ENCODE measurements around the gene RHOXF1. TPM values are rescaled to one million over a fixed set of nuclear protein-coding genes. Genes with fewer than 3 reads are reported as not detected.
"Not testable (repeated sequence)": the region's sequence is repeated elsewhere in the genome, so short reads cannot be mapped to it uniquely, and the experiment has no call there.

RHOXF1 gene
- total RNA-seq, 4 donors from 2014 or later: 1.3 to 10.8 TPM; not detected in 2

- no peaks in the 10 kb centered on the region for H3K4me1 ChIP-seq
- H3K9me3 ChIP-seq: no peaks in the 10 kb centered on the region
- in situ Hi-C loops (cut with MboI; ENCODE audit: low pct_ligation_motif_present in 1 of 4, low pct_unique_long_range_greater_than_20kb in 1 of 4, low sequenced_read_pairs in 3 of 4): no loop called here
- no peaks in the 10 kb centered on the region for H3K36me3 ChIP-seq
- no peaks in the 10 kb centered on the region for H3K27me3 ChIP-seq
- no peak for DNase-seq
- H3K4me3 ChIP-seq: no peak overlapping the region
- intact Hi-C loops (cut with DNase I; ENCODE audit: low total_unique reads): no loop called here
- TF ChIP-seq CTCF (IDR thresholded peaks at IDR 0.05) (no peak), POLR2A (IDR thresholded peaks at IDR 0.05) (no peak), POLR2AphosphoS5 (IDR thresholded peaks at IDR 0.05) (no peak), EP300 (IDR thresholded peaks at IDR 0.05; ENCODE audit: low read depth) (no peak)
- no peak overlapping the region for H3K27ac ChIP-seq
These were observed 4.1 kb downstream of the RHOXF1 start for GRCh38 chrX:120111611-120112010.

- no peaks in the 10 kb centered on the region for H3K27me3 ChIP-seq
- H3K9me3 ChIP-seq: no peaks in the 10 kb centered on the region
- 90 to 91% methylated on average over 1 of the region's 1 CpG for WGBS, 2 donors (ENCODE audit: low coverage in 1 of 2)
- H3K27ac ChIP-seq: no peak overlapping the region
- TF ChIP-seq EP300 (IDR thresholded peaks at IDR 0.05; ENCODE audit: low read depth) (no peak), CTCF (IDR thresholded peaks at IDR 0.05) (no peak), POLR2A (IDR thresholded peaks at IDR 0.05) (no peak), POLR2AphosphoS5 (IDR thresholded peaks at IDR 0.05) (no peak)
- DNase-seq: no peak
- no peak overlapping the region for H3K4me3 ChIP-seq
- in situ Hi-C loops (cut with MboI; ENCODE audit: low pct_ligation_motif_present in 1 of 4, low pct_unique_long_range_greater_than_20kb in 1 of 4, low sequenced_read_pairs in 3 of 4) (no loop called here), intact Hi-C loops (cut with DNase I; ENCODE audit: low total_unique reads) (no loop called here)
- H3K4me1 ChIP-seq: no peaks in the 10 kb centered on the region
- H3K36me3 ChIP-seq: no peaks in the 10 kb centered on the region
These were observed 6.3 kb downstream of the RHOXF1 start for GRCh38 chrX:120109378-120109777.

GRCh38 chrX:120104707-120105106 is 11.0 kb downstream of the RHOXF1 start:
- H3K9me3 ChIP-seq; H3K27ac ChIP-seq; H3K36me3 ChIP-seq; H3K27me3 ChIP-seq; H3K4me1 ChIP-seq; DNase-seq; H3K4me3 ChIP-seq; in situ Hi-C loops (cut with MboI; ENCODE audit: low pct_ligation_motif_present in 1 of 4, low pct_unique_long_range_greater_than_20kb in 1 of 4, low sequenced_read_pairs in 3 of 4); intact Hi-C loops (cut with DNase I; ENCODE audit: low total_unique reads): not testable (repeated sequence)
- 92 to 100% methylated on average over 1 to 2 of the region's 2 CpGs for WGBS, 2 donors (ENCODE audit: low coverage in 1 of 2)

DNA sequence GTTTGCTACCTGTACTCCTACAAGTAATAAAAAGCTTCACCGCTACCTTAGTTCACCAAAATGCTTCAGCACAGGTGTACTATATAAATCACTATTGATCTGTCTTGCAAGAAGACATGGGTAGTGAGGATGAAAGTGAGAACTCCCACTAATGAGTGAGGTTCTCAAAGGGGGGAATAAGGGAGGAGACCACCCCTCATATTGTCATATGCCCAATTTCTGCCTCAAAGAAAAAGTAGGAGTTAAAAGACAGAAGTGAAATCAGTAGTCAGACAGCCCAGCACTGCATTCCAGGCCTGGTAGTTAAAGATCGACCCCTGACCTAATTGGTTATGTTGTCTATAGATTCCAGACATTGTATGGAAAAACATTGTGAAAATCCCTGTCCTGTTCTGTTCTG is 14.7 kb downstream of the RHOXF1 start:
- intact Hi-C loops (cut with DNase I; ENCODE audit: low total_unique reads); H3K27me3 ChIP-seq; DNase-seq; H3K4me1 ChIP-seq; H3K27ac ChIP-seq; in situ Hi-C loops (cut with MboI; ENCODE audit: low pct_ligation_motif_present in 1 of 4, low pct_unique_long_range_greater_than_20kb in 1 of 4, low sequenced_read_pairs in 3 of 4); H3K36me3 ChIP-seq; H3K4me3 ChIP-seq; H3K9me3 ChIP-seq: not testable (repeated sequence)
- 70 to 100% methylated on average over 1 to 2 of the region's 2 CpGs for WGBS, 2 donors (ENCODE audit: low coverage in 1 of 2)

DNA sequence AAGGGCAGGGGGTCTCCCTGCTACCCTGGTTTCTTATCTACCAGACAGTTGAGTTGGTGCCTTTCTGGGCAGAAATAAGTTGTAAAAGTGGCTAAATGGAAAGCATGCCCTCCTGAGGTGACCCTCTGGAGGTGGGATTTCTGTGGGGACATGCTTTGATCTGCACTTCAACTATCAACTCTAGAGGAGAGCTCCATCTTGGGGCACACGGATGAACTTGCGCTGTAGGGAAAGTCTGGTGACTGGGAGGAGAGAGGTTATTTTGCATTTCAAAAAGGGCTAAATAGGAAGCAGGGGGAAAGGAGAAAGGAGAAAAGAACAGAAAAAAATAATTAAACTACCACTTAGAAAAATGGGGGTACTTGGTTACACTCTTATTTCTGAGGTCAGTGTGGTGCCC is 25.5 kb downstream of the RHOXF1 start:
- no peak for TF ChIP-seq CTCF (IDR thresholded peaks at IDR 0.05)
- no peak for TF ChIP-seq EP300 (IDR thresholded peaks at IDR 0.05; ENCODE audit: low read depth)
- no peak for TF ChIP-seq POLR2AphosphoS5 (IDR thresholded peaks at IDR 0.05)
- TF ChIP-seq POLR2A (IDR thresholded peaks at IDR 0.05): no peak
- no peaks in the 10 kb centered on the region for H3K9me3 ChIP-seq
- no peak overlapping the region for H3K4me3 ChIP-seq
- no peaks in the 10 kb centered on the region for H3K36me3 ChIP-seq
- no peak for DNase-seq
- intact Hi-C loops (cut with DNase I; ENCODE audit: low total_unique reads) (no loop called here), in situ Hi-C loops (cut with MboI; ENCODE audit: low pct_ligation_motif_present in 1 of 4, low pct_unique_long_range_greater_than_20kb in 1 of 4, low sequenced_read_pairs in 3 of 4) (loop anchor here in 1 of 4 donors (25.0 kb wide), 1 partner anchor 122 kb away; no protein-coding TSS in a partner anchor)
- H3K27me3 ChIP-seq: no peaks in the 10 kb centered on the region
- no peaks in the 10 kb centered on the region for H3K4me1 ChIP-seq
- no peak overlapping the region for H3K27ac ChIP-seq
- WGBS, 2 donors (ENCODE audit: low coverage in 1 of 2): 59% methylated on average over 2 of the region's 2 CpGs; no CpG with 5 or more reads in 1 of the 2 donors
